MCF 10A (cell line): ENCODE measurements around the gene ACTR5. TPM values are rescaled to one million over a fixed set of nuclear protein-coding genes. Genes with fewer than 3 reads are reported as not detected.

Experiments
- BruUV-seq: library from RNA; stranded (reverse); fragments of 400-500 nt; replicated peaks from 2 replicates; lab custom pipeline; 2021; lab: Mats Ljungman, UMichigan
- CTCF ChIA-PET: fragments of 300-600 bp; sonication (Branson Sonifier 250); formaldehyde crosslinking; extraction: SDS; loops from one replicate; lab custom pipeline; 2021; ENCODE audit warnings: antibody characterized with exemption, inconsistent platforms; lab: Yijun Ruan, JAX
- POLR2A ChIA-PET: fragments of 300-600, 350-650 bp; sonication (Branson Sonifier 250); formaldehyde crosslinking; extraction: SDS; loops from one replicate; lab custom pipeline; 2020; ENCODE audit warnings: antibody characterized with exemption, inconsistent platforms; lab: Yijun Ruan, JAX
- DNase-seq: peaks from one replicate; pipeline ENCODE4 v3.0.0-alpha.2; 2018; ENCODE audit not compliant: unreplicated experiment
- H3K27ac Mint-ChIP-seq: one replicate; pipeline ENCODE4 v1.8.0; 2022; ENCODE audit warnings: mild to moderate bottlenecking, low read depth, mixed read lengths; ENCODE audit not compliant: unreplicated experiment
- H3K27me3 Mint-ChIP-seq: one replicate; pipeline ENCODE4 v1.8.0; 2022; ENCODE audit warnings: mixed read lengths; ENCODE audit not compliant: insufficient read depth, unreplicated experiment
- H3K36me3 Mint-ChIP-seq: one replicate; pipeline ENCODE4 v1.8.0; 2022; ENCODE audit warnings: mild to moderate bottlenecking, moderate library complexity, mixed read lengths; ENCODE audit not compliant: insufficient read depth, unreplicated experiment
- H3K4me1 Mint-ChIP-seq: one replicate; pipeline ENCODE4 v1.8.0; 2022; ENCODE audit warnings: mixed read lengths; ENCODE audit not compliant: insufficient read depth, unreplicated experiment
- H3K4me3 Mint-ChIP-seq: one replicate; pipeline ENCODE4 v1.8.0; 2022; ENCODE audit warnings: mild to moderate bottlenecking, moderate library complexity, mixed read lengths; ENCODE audit not compliant: unreplicated experiment
- H3K9me3 Mint-ChIP-seq: one replicate; pipeline ENCODE4 v1.8.0; 2022; ENCODE audit warnings: mixed read lengths; ENCODE audit not compliant: unreplicated experiment
- intact Hi-C: fragments of 100-400 bp; cut with micrococcal nuclease; formaldehyde crosslinking; loops from 2 replicates; pipeline ENCODE4 v1.14.1; 2022
- total RNA-seq: library from RNA; stranded (reverse); gene quantifications from 2 replicates; pipeline ENCODE4 v1.2.3, GENCODE V29; 2022
- TF ChIP-seq, protein P1 (sequence below): fragments of 200-600 bp; IDR thresholded peaks from one replicate; pipeline ENCODE4 v1.8.0; 2022; ENCODE audit warnings: antibody characterized with exemption, mild to moderate bottlenecking; ENCODE audit not compliant: unreplicated experiment

ACTR5 gene
- total RNA-seq, 1 experiment from 2014 or later: 6.0 TPM

DNA sequence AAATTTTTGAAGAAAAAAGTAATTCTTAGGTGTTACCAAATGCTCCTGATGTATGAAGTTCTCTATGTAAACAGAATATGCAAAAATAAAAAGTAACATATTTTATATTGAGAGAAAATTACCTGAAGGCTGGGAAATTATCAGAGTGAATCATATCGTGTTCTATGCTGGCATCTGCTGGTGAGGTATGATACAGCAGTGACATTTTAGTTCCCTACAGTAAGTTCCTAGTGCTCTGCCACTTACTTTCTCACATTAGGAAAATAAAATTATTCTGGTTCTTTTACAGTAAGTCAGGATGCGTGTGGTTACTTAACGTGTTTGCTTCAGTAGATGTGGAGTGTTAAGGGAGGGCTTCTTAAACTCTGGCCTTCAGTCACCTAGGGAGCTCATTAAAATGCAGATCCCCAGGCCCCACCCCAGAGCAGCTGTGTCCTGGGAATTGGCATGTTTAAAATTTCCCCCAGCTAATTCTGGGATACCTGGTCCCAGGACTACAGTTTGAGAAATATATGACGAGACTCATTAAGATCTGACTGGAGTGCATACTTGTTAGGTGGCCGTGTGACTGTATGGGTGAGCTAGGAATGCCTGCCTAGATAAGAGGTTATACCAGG is 3.2 kb downstream of the ACTR5 start:
- no peaks in the 10 kb centered on the region for H3K9me3 Mint-ChIP-seq
- peaks cover 46% of the 10 kb centered on the region for H3K36me3 Mint-ChIP-seq
- no peak overlapping the region for H3K27ac Mint-ChIP-seq
- peaks cover 18% of the 10 kb centered on the region for H3K4me1 Mint-ChIP-seq
- TF ChIP-seq, protein P1, sequence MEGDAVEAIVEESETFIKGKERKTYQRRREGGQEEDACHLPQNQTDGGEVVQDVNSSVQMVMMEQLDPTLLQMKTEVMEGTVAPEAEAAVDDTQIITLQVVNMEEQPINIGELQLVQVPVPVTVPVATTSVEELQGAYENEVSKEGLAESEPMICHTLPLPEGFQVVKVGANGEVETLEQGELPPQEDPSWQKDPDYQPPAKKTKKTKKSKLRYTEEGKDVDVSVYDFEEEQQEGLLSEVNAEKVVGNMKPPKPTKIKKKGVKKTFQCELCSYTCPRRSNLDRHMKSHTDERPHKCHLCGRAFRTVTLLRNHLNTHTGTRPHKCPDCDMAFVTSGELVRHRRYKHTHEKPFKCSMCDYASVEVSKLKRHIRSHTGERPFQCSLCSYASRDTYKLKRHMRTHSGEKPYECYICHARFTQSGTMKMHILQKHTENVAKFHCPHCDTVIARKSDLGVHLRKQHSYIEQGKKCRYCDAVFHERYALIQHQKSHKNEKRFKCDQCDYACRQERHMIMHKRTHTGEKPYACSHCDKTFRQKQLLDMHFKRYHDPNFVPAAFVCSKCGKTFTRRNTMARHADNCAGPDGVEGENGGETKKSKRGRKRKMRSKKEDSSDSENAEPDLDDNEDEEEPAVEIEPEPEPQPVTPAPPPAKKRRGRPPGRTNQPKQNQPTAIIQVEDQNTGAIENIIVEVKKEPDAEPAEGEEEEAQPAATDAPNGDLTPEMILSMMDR: peak; percentile 80
- POLR2A ChIA-PET: interaction anchor here (0.6 to 2.9 kb wide), 3 partner anchors 8 to 102 kb away, joined by 3 to 10 read pairs (median 4); no protein-coding TSS in a partner anchor
- peak; percentile 51 for DNase-seq
- BruUV-seq: no TSS peak
- H3K4me3 Mint-ChIP-seq: no peak overlapping the region
- intact Hi-C loops: loop anchor here (1.0 to 10.0 kb wide), 3 partner anchors 102 to 293 kb away; no protein-coding TSS in a partner anchor
- no peaks in the 10 kb centered on the region for H3K27me3 Mint-ChIP-seq
- CTCF ChIA-PET: interaction anchor here (0.5 to 19.6 kb wide), 53 partner anchors 12 to 1525 kb away, joined by 3 to 389 read pairs (median 4); partner anchors contain the start of genes DHX35 and SNHG17

DNA sequence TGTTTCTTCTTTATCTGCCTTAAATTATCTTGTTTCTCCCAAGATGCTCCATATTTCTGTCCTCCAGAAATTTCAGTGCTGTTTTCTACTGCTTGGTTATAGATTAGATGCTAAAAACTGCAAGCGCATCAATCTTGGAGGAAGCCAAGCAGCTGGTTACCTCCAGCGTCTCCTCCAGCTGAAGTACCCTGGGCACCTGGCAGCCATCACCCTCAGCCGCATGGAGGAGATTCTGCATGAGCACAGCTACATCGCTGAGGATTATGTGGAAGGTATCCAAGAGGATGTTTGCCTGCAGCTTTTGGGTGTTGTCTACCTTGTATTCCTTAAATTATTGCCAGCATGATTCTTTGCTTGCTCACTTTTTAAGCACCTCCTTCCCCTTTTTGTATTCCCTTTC is 3.8 kb downstream of the ACTR5 start:
- peaks cover 48% of the 10 kb centered on the region for H3K36me3 Mint-ChIP-seq
- ChIA-PET POLR2A (interaction anchor here (0.7 kb wide), 3 partner anchors 8 to 283 kb away, joined by 3 to 4 read pairs (median 4); no protein-coding TSS in a partner anchor), CTCF (interaction anchor here (0.5 to 19.6 kb wide), 49 partner anchors 12 to 1229 kb away, joined by 3 to 389 read pairs (median 4); partner anchors contain the start of genes DHX35 and SNHG17)
- DNase-seq: no peak
- H3K9me3 Mint-ChIP-seq: no peaks in the 10 kb centered on the region
- BruUV-seq: no TSS peak
- peaks cover 18% of the 10 kb centered on the region for H3K4me1 Mint-ChIP-seq
- no peak overlapping the region for H3K4me3 Mint-ChIP-seq
- TF ChIP-seq, protein P1: no peak
- no peak overlapping the region for H3K27ac Mint-ChIP-seq
- intact Hi-C loops: loop anchor here (10.0 kb wide), 1 partner anchor 293 kb away; no protein-coding TSS in a partner anchor
- H3K27me3 Mint-ChIP-seq: no peaks in the 10 kb centered on the region

DNA sequence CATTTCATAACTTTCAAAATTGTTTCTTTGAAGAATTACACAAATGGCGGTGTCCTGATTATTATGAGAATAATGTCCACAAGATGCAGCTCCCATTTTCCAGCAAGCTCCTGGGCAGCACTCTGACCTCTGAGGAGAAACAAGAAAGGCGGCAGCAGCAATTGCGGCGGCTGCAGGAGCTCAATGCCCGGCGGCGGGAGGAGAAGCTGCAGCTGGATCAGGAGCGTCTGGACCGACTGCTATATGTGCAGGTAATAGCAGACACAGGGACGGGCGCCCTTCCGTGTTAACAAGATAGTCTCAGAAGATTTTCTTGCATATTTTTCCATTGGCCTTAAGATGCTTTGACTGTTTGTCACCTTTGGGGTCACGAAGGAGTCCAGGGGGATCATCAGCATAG is 6.7 kb downstream of the ACTR5 start:
- BruUV-seq: no TSS peak
- POLR2A ChIA-PET: interaction anchor here (1.2 kb wide), 1 partner anchor 13 kb away, joined by 3 read pairs; no protein-coding TSS in a partner anchor
- H3K27me3 Mint-ChIP-seq: no peaks in the 10 kb centered on the region
- no peak overlapping the region for H3K27ac Mint-ChIP-seq
- TF ChIP-seq, protein P1: no peak
- no peaks in the 10 kb centered on the region for H3K9me3 Mint-ChIP-seq
- no peak for DNase-seq
- peaks cover 1% of the 10 kb centered on the region for H3K4me1 Mint-ChIP-seq
- intact Hi-C loops: loop anchor here (10.0 kb wide), 1 partner anchor 290 kb away; no protein-coding TSS in a partner anchor
- H3K36me3 Mint-ChIP-seq: peaks cover 65% of the 10 kb centered on the region
- H3K4me3 Mint-ChIP-seq: no peak overlapping the region
- CTCF ChIA-PET: interaction anchor here (0.6 to 19.6 kb wide), 7 partner anchors 9 to 327 kb away, joined by 3 to 389 read pairs (median 20); no protein-coding TSS in a partner anchor

DNA sequence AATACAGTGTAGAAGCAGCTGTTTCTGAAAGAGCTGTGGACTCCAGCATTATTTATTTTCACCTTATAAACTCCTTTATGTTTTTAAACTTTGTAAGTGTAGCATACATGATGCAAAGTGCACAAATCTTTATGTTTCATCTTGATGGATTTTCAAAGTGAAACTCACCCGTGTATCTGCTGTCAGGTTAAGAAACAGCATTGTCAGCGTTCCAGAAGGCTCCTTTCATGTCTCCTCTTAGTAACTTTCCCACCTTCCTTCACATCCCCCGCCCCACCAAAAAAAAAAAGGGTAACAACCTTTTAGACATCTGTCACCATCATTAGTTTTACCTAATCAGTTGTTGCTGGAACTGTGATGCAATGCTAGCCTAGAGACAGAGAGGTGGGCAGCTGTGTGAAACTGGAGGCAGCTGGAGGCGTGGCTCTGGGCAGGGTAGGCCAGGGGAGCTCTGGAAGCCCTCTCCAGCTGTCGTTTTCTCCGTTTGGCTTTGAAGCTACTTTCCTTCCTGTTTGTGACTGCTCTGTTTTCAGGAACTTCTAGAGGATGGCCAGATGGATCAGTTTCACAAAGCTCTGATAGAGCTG is 7.2 kb downstream of the ACTR5 start:
- Mint-ChIP-seq H3K27me3 (no peaks in the 10 kb centered on the region), H3K4me3 (no peak overlapping the region), H3K9me3 (no peaks in the 10 kb centered on the region), H3K27ac (no peak overlapping the region), H3K36me3 (peaks cover 70% of the 10 kb centered on the region), H3K4me1 (no peaks in the 10 kb centered on the region)
- no peak for DNase-seq
- CTCF ChIA-PET: interaction anchor here (0.6 to 19.6 kb wide), 5 partner anchors 23 to 294 kb away, joined by 4 to 389 read pairs (median 20); no protein-coding TSS in a partner anchor
- BruUV-seq: no TSS peak
- TF ChIP-seq, protein P1: no peak
- POLR2A ChIA-PET: interaction anchor here (0.7 to 1.2 kb wide), 2 partner anchors 12 to 128 kb away, joined by 3 read pairs; no protein-coding TSS in a partner anchor
- intact Hi-C loops: loop anchor here (10.0 kb wide), 1 partner anchor 289 kb away; no protein-coding TSS in a partner anchor
